ENCODE data around the gene CABS1. TPM values are rescaled to one million over a fixed set of nuclear protein-coding genes. Genes with fewer than 3 reads are reported as not detected.

CABS1 gene
- total RNA-seq, 1 donor from 2014 or later = not detected

DNA sequence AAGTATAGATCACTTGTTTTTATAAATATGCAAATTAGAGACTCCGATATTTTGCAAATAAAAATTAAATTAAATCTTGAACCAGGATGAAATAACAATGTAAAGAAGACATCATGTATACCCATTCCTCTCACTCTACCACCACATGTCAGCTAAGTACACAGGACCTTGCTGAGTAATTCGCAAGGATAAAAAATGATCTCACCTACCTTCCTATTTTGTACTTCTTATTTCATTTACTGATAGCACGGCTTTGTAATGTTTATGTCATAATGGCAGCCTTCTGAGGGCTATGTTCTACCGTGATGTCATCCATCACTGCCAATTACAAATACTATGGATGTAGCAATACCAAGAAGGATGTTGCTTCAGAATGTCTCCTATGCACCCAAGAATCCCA lies 37.2 kb downstream of the CABS1 start:
- ATAC-seq (ENCODE audit: poor library complexity) = no peak
- intact Hi-C loops (cut with DNase I) = no loop called here
- no peak for DNase-seq

DNA sequence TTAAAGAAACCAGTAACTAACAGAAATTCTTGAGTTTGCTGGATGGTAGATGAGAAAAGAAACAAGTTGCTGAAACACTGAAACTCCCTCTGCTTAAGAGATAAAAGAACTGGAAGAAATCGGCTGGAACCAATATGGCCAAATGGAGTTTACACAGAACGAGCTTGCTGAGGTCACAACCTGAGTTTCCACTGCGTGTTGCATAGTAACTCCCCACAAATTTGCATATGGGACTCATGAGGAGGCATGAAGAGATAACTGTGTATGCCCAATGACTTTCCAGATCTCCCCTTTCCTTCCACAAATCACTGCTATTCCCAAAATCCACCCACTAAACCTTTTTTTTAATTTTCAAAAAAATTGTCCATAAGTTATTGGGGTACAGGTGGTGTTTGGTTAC lies 38.0 kb downstream of the CABS1 start:
- no peak for ATAC-seq (ENCODE audit: poor library complexity)
- no peak for DNase-seq
- intact Hi-C loops (cut with DNase I) = no loop called here

DNA sequence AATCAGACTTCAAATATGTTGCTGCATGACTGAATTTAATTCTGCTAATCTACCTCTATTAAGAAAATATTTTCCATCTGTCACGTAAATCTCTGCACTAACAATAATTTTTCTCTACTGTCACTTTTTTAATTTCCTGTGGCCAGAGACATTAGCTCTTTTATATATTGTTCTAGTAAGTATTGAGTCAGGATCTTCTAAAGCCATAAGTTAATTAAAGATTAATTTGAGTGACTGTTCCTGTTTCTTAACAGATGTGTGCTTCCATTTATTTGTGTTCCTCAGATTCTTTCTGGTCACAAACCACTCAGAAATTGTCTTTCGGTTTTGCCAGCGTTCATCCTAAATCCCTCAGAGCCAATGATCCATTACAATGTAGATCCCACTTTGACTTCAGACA lies 45.8 kb downstream of the CABS1 start:
- ATAC-seq (ENCODE audit: poor library complexity) (no peak), DNase-seq (no peak)
- intact Hi-C loops (cut with DNase I) = no loop called here

DNA sequence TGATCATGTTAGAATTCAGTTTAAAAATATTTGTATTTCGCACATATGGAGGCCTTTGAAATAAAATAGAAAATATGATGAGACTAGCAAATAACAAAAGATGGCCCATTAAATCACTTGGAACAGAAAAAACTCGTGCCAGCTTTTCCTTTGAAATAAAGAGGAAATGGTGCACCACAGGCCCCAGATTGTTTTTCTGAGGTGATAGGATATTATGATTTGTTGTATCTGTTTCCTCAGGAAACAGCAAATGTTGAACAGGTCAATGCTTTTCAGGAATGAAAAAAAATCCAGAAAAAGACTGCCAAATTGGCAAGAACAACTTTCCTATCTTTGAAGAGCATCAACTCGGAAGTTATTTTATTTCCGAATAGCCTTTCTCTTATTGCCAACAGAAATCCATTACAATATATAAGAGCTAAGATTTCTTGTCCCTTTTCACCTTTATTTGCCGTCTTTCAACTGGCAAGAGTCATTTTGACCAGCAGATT lies 48.0 kb downstream of the CABS1 start, which contains the start of gene SMR3B:
Gene SMR3B (plus strand): TSS at position 441 of the 491 bp plus-strand sequence. CDS start 1,380 bp downstream, outside the sequence.
- intact Hi-C loops (cut with DNase I) = no loop called here
- ATAC-seq (ENCODE audit: poor library complexity) (no peak), DNase-seq (no peak)

Other genes starting within 250 kb of the CABS1 start
- gene PRR27, start 180.7 kb upstream of the CABS1 start, total RNA-seq = not detected
- gene ODAM, start 139.3 kb upstream of the CABS1 start, total RNA-seq = not detected
- gene FDCSP, start 108.9 kb upstream of the CABS1 start, total RNA-seq = not detected
- gene CSN3, start 92.4 kb upstream of the CABS1 start, total RNA-seq = not detected
- gene SMR3A, start 25.8 kb downstream of the CABS1 start, total RNA-seq = not detected
- not detected for gene SMR3B, start 48.1 kb downstream of the CABS1 start, total RNA-seq
- gene OPRPN, start 63.0 kb downstream of the CABS1 start, total RNA-seq = not detected
- gene MUC7, start 137.2 kb downstream of the CABS1 start, total RNA-seq = not detected
- gene AMTN, start 183.6 kb downstream of the CABS1 start, total RNA-seq = not detected